Neural progenitor cell (in vitro differentiated cells): Measurements from ENCODE around the gene CHST3. TPM values are rescaled to one million over a fixed set of nuclear protein-coding genes. Genes with fewer than 3 reads are reported as not detected.

Source experiments
- DNase-seq: peaks from one replicate; pipeline ENCODE4 v3.0.0-alpha.2; 2016; ENCODE audit warnings: low spot score
- H2AFZ ChIP-seq: fragments of 200-600 bp; sonication (generic); replicated peaks from 2 replicates; pipeline ENCODE4 v1.6.1; 2016; ENCODE audit warnings: antibody characterized with exemption
- H3F3A ChIP-seq: fragments of 200-600 bp; sonication (generic); 2 replicates; pipeline ENCODE4 v1.6.1; 2016; ENCODE audit warnings: antibody characterized with exemption, low read depth
- H3K27ac ChIP-seq: fragments of 200-600 bp; sonication (generic); 2 replicates; pipeline ENCODE4 v1.5.1; 2016; ENCODE audit warnings: mild to moderate bottlenecking
- H3K27me3 ChIP-seq: fragments of 200-600 bp; sonication (generic); 2 replicates; pipeline ENCODE4 v1.6.1; 2016; ENCODE audit warnings: mild to moderate bottlenecking, moderate library complexity
- H3K36me3 ChIP-seq: fragments of 200-600 bp; sonication (generic); 2 replicates; pipeline ENCODE4 v1.5.1; 2016
- H3K4me1 ChIP-seq: fragments of 200-600 bp; sonication (generic); 2 replicates; pipeline ENCODE4 v1.6.1; 2016; ENCODE audit warnings: mixed run types
- H3K4me2 ChIP-seq: fragments of 200-600 bp; sonication (generic); 2 replicates; pipeline ENCODE4 v1.6.1; 2016
- H3K4me3 ChIP-seq: fragments of 200-600 bp; sonication (generic); 2 replicates; pipeline ENCODE4 v1.5.1; 2016
- H3K79me2 ChIP-seq: fragments of 200-600 bp; sonication (generic); 2 replicates; pipeline ENCODE4 v1.6.1; 2016; ENCODE audit warnings: low read depth
- H3K9ac ChIP-seq: fragments of 200-600 bp; sonication (generic); 2 replicates; pipeline ENCODE4 v1.6.1; 2016
- H3K9me3 ChIP-seq: fragments of 200-600 bp; sonication (generic); 2 replicates; pipeline ENCODE4 v1.5.1; 2016; ENCODE audit warnings: low read depth
- H4K20me1 ChIP-seq: fragments of 200-600 bp; sonication (generic); 2 replicates; pipeline ENCODE4 v1.6.1; 2016; ENCODE audit warnings: low read depth
- H3K27ac Mint-ChIP-seq: 3 replicates; pipeline ENCODE4 v1.8.0; 2021; ENCODE audit warnings: mixed read lengths
- H3K27me3 Mint-ChIP-seq: 2 replicates; pipeline ENCODE4 v1.8.0; 2022; ENCODE audit warnings: low read depth, mild to moderate bottlenecking, inconsistent platforms, moderate library complexity, mixed read lengths; ENCODE audit not compliant: insufficient read depth
- H3K36me3 Mint-ChIP-seq: 3 replicates; pipeline ENCODE4 v1.8.0; 2021; ENCODE audit warnings: mixed read lengths
- H3K4me1 Mint-ChIP-seq: 3 replicates; pipeline ENCODE4 v1.8.0; 2021; ENCODE audit warnings: mixed read lengths
- H3K4me3 Mint-ChIP-seq: 3 replicates; pipeline ENCODE4 v1.8.0; 2021; ENCODE audit warnings: mild to moderate bottlenecking, moderate library complexity, mixed read lengths
- H3K9me3 Mint-ChIP-seq: 3 replicates; pipeline ENCODE4 v1.8.0; 2020; ENCODE audit warnings: mixed read lengths
- CTCF ChIP-seq: fragments of 200-600 bp; sonication (generic); IDR thresholded peaks from 2 replicates; pipeline ENCODE4 v1.5.1; 2017; ENCODE audit warnings: antibody characterized with exemption, mild to moderate bottlenecking
- EZH2 ChIP-seq: fragments of 200-600 bp; sonication (generic); IDR thresholded peaks from 2 replicates; pipeline ENCODE4 v1.6.1; 2017; ENCODE audit warnings: antibody characterized with exemption, mild to moderate bottlenecking, moderate library complexity
- EZH2phosphoT487 ChIP-seq: fragments of 200-600 bp; sonication (generic); IDR thresholded peaks from 2 replicates; pipeline ENCODE4 v1.6.1; 2017; ENCODE audit warnings: antibody characterized with exemption
- total RNA-seq: library from RNA; depleted of rRNA; stranded (reverse); fragments of >200 nt; gene quantifications from 2 replicates; pipeline ENCODE4 v1.2.3, GENCODE V29; 2015; ENCODE audit warnings: low replicate concordance

CHST3 gene
- total RNA-seq, 1 donor from 2014 or later = 9.1 TPM

- Histone ChIP-seq H4K20me1 (no peaks in the 10 kb centered on the region), H3K27ac (no peak overlapping the region), H3K9me3 (no peaks in the 10 kb centered on the region), H3K79me2 (no peaks in the 10 kb centered on the region), H3K4me2 (no peak overlapping the region), H3K9ac (no peak overlapping the region), H3K27me3 (no peaks in the 10 kb centered on the region), H3K4me3 (no peak overlapping the region), H3K36me3 (no peaks in the 10 kb centered on the region), H3F3A (no peaks in the 10 kb centered on the region), H2AFZ (no peak overlapping the region), H3K4me1 (peaks cover 4% of the 10 kb centered on the region)
- Mint-ChIP-seq H3K27ac (peak overlapping the region; percentile 48), H3K9me3 (no peaks in the 10 kb centered on the region), H3K4me1 (peaks cover 24% of the 10 kb centered on the region), H3K36me3 (no peaks in the 10 kb centered on the region), H3K27me3 (peaks cover 4% of the 10 kb centered on the region), H3K4me3 (no peak overlapping the region)
- no peak for DNase-seq
- TF ChIP-seq EZH2phosphoT487 (no peak), CTCF (no peak), EZH2 (no peak)
Observed at GRCh38 chr10:72025832-72026231, 61.6 kb downstream of the CHST3 start.

- TF ChIP-seq CTCF = no peak
- TF ChIP-seq EZH2phosphoT487 = no peak
- no peak for TF ChIP-seq EZH2
- DNase-seq = no peak
- Mint-ChIP-seq H3K4me3 (no peak overlapping the region), H3K27ac (peak overlapping the region; percentile 0), H3K4me1 (peaks cover 28% of the 10 kb centered on the region), H3K9me3 (no peaks in the 10 kb centered on the region), H3K27me3 (peaks cover 4% of the 10 kb centered on the region), H3K36me3 (no peaks in the 10 kb centered on the region)
- Histone ChIP-seq H3K4me3 (no peak overlapping the region), H3K4me1 (no peaks in the 10 kb centered on the region), H3F3A (no peaks in the 10 kb centered on the region), H3K4me2 (no peak overlapping the region), H2AFZ (no peak overlapping the region), H3K9me3 (no peaks in the 10 kb centered on the region), H3K27me3 (no peaks in the 10 kb centered on the region), H3K27ac (no peak overlapping the region), H4K20me1 (no peaks in the 10 kb centered on the region), H3K36me3 (no peaks in the 10 kb centered on the region), H3K9ac (no peak overlapping the region), H3K79me2 (no peaks in the 10 kb centered on the region)
Observed at GRCh38 chr10:72026278-72027111, 62.3 kb downstream of the CHST3 start.

GRCh38 chr10:72027498-72027897, 63.3 kb downstream of the CHST3 start:
- no peak overlapping the region for H3K27ac ChIP-seq
- no peak overlapping the region for H3K4me2 ChIP-seq
- no peaks in the 10 kb centered on the region for H3K79me2 ChIP-seq
- no peak overlapping the region for H2AFZ ChIP-seq
- H3K4me1 ChIP-seq = no peaks in the 10 kb centered on the region
- H3K4me3 ChIP-seq = no peak overlapping the region
- no peaks in the 10 kb centered on the region for H3K9me3 ChIP-seq
- no peaks in the 10 kb centered on the region for H4K20me1 ChIP-seq
- Mint-ChIP-seq H3K36me3 (no peaks in the 10 kb centered on the region), H3K4me3 (no peak overlapping the region), H3K4me1 (peaks cover 33% of the 10 kb centered on the region), H3K9me3 (no peaks in the 10 kb centered on the region), H3K27ac (no peak overlapping the region), H3K27me3 (peaks cover 4% of the 10 kb centered on the region)
- H3F3A ChIP-seq = no peaks in the 10 kb centered on the region
- H3K9ac ChIP-seq = no peak overlapping the region
- no peak for TF ChIP-seq EZH2phosphoT487
- no peak for TF ChIP-seq EZH2
- no peak for TF ChIP-seq CTCF
- DNase-seq = no peak
- no peaks in the 10 kb centered on the region for H3K27me3 ChIP-seq
- H3K36me3 ChIP-seq = no peaks in the 10 kb centered on the region
